ENCODE measurements around the gene TM7SF2.
"Not testable (repeated sequence)": the region's sequence is repeated elsewhere in the genome, so short reads cannot be mapped to it uniquely, and the experiment has no call there.

The TM7SF2 gene

DNA sequence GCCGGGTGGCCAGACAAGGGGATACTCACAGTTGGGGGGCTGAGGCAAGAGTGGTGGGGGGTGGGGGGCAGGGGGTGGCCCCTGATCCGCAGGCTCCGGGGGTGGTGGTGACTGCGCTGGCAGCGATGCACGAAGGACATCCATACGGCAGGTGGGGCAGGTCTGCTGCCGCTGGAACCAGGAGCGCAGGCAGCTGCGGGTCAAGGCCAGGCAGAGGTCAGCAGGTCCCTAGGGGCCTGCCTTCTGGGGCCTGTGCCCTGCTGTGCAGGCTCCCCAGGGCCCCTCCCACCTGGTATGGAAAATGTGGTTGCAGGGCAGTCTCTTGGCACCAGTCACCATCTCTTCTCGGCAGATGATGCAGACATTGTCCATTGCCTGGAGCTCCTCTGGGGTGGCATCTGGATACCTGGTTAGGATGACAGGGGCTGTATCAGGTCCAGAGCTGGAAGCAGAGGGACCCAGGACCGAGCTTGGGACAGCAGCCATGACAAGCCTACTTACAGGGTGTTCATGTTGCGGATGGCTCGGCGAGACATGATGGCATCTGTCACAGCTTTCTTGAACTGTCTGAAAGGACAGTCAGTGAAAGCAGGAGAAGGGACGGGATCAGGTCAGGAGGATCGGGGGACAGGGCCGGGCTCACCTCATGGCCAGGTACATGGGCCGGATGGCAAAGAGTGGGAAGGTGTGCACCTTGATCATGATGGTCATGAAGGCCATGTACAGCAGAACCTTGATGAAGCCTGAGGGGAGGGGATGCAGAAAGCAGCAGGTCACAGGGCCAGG is 19.2 kb downstream of the TM7SF2 start:
- DNase-seq (ENCODE audit: low spot score) = no peak

- DNase-seq (ENCODE audit: low spot score) = no peak
Measured at GRCh38 chr11:65131417-65131776, 19.7 kb downstream of the TM7SF2 start.

DNA sequence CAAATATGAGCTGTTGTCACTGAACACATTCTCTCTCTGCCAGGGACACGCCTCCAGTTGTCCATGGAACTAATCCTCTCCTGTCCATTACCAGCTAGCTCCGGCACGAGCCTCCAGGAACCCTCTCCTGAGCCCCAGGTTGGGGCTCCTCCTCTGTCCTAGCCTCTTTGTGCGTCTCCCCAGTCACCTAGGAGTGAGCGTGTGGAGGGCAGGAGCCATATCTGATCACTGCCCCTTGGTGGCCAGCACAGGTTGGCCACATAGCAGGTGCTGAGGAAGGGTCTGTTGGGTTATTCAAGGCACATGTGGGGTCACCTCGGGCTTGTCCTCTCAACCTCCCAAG is 20.2 kb downstream of the TM7SF2 start:
- no peak for DNase-seq (ENCODE audit: low spot score)

GRCh38 chr11:65132238-65132987 is 20.7 kb downstream of the TM7SF2 start:
- DNase-seq (ENCODE audit: low spot score) = no peak

GRCh38 chr11:65132988-65133700 is 21.5 kb downstream of the TM7SF2 start:
- DNase-seq (ENCODE audit: low spot score) = no peak

DNA sequence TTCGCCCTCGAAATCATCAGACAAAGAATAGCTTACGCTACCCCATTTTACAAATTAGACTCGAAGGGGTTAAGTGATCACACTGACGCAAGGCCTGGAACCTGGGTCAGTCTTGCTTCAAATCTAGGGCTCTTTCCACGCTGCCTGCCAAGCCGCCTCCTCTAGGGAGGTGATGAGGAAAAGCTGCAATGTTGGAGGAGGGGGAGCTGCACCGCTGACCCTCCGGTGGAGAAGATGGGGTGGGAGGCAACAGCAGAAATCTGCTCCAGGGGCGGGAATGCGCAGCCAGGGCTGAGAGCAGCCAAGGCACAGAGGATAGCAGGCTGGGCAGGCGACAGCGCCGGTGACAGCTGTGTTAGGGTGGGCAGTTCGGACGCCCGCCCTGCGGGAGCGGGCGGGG is 22.1 kb downstream of the TM7SF2 start:
- DNase-seq (ENCODE audit: low spot score) = no peak

GRCh38 chr11:65134240-65134951 is 22.7 kb downstream of the TM7SF2 start, which contains the start of gene SYVN1:
Gene SYVN1 (minus strand): TSS chr11:65134519. CDS start chr11:65133601, 918 bp downstream.
- DNase-seq (ENCODE audit: low spot score) = peak; percentile 89

- DNase-seq (ENCODE audit: low spot score) = peak; percentile 99
Measured at GRCh38 chr11:65134952-65135632, 23.4 kb downstream of the TM7SF2 start.

DNA sequence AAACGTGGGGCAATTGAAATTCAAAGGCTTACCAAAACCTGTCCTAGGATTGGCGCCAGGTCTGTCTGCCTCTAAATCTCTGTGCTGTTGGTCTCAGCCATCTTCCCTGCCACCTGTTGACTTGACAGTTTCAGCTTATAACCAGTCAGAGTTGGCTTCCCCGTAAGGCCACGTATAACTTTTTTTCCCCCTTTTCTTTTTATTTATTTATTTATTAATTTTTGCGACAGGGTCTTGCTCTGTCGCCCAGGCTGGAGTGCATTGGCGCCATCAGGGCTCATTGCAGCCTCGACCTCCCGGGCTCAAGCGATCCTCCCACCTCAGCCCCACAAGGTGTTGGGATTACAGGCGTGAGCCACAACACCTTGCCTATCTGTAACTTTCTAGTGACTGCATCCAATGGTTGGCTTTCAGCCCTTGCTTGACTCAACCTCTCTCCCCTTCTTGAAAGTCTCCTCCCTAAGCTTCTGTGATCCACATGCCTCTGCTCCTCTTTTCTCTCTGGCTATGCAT is 24.0 kb downstream of the TM7SF2 start:
- DNase-seq (ENCODE audit: low spot score) = peak; percentile 48

DNA sequence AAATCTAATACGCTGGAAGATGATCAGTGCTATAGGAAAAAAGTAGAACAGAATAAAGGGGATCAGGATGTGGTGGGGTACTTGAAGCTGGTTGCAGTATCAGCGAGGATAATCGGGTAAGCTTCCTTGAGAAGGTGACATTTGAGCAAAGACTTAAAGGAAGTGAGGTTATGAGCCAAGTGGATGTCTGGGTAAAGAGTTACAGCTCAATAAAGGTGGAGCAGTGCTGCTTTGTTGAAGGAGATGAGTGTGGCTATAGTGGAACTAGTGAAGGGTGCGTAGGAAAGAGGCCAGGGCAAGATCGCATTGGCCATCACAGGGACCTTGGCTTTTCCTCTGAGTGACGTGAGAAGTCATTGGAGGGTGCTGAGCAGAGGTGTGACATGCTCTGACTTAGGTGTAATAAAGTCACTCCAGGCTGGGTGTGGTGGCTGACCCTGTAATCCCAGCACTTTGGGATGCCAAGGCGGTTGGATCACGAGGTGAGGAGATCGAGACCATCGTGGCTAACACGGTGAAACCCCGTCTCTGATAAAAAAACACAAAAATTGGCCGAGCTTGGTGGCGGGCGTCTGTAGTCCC is 24.9 kb downstream of the TM7SF2 start:
- no peak for DNase-seq (ENCODE audit: low spot score)

- no peak for DNase-seq (ENCODE audit: low spot score)
Measured at GRCh38 chr11:65141896-65142494, 30.3 kb downstream of the TM7SF2 start.

DNA sequence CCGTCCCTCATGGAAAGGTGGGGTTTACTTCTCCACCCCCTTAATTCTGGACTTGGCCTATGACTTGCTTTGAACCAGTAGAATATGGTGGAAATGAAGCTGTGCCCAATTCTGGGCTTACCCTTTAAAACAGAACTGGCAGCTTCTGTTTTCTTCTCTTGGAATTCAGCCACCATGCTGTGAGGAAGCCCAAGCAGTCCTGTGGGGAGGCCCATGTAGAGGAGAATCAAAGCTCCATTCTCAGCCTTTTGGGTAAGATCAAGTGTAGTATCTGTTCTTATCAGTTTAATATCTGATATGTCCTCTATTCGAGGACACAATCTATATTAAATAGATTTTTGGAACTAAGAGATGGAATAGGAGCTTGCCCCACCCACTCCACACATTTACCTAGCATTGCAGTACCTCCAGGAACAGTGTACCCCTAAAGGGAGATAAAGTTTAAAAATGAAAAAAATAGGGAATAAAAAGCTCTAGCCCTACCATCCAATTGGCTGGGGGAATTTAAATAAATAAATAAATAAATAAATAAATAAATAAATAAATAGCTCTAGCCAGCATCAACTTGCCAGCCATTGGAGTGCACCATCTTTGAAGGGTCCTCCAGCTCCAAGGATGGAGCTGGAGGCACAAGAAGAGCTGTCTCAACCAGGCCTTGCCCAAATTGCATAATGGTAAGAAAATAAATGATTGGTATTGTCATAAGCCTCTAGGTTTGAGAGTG is 35.8 kb downstream of the TM7SF2 start:
- DNase-seq (ENCODE audit: low spot score) = no peak

GRCh38 chr11:65148657-65149056 is 37.0 kb downstream of the TM7SF2 start:
- no peak for DNase-seq (ENCODE audit: low spot score)

GRCh38 chr11:65150131-65150508 is 38.4 kb downstream of the TM7SF2 start:
- DNase-seq (ENCODE audit: low spot score) = not testable (repeated sequence)

DNA sequence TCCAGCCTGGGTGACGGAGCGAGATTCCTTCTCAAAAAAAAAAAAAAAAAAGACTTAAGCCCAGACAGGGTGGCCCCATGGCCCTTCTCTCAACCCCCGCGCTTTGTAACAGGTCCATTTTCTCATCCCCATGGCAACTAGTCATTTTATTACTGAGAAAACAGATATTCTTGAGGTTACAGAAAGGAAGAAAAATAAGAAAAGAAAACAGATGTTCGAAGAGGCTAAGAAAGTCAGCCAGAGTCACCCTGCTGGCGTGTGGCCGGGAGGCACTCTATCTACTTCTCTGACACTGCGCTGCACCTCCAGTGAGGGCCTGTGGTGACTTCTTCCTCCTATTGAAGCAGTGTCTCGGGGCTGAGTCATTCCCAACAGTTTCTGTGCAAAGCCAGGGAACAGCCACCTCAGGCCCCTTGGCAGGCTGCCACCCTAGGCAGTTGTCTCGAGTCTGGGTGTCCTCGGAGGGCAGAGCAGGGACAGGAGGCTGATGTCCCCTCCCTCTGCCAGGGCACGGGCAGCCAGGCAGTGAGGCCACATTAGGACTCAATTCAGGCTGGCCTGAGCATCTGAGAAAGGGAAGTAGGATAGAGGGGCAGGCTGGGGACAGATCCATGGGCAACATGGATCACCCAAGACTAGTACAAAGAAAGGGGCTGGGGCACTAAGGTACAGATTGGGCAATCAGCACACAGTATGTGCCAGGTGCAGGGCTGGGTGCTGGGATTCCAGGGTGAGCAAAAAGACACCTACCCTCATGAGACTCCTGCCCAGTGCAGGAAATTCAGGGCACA is 39.0 kb downstream of the TM7SF2 start:
- DNase-seq (ENCODE audit: low spot score) = peak; percentile 22

GRCh38 chr11:65151331-65151899 is 39.7 kb downstream of the TM7SF2 start:
- no peak for DNase-seq (ENCODE audit: low spot score)

GRCh38 chr11:65152122-65152521 is 40.5 kb downstream of the TM7SF2 start:
- no peak for DNase-seq (ENCODE audit: low spot score)

- DNase-seq (ENCODE audit: low spot score) = no peak
Measured at GRCh38 chr11:65156256-65156655, 44.6 kb downstream of the TM7SF2 start.

DNA sequence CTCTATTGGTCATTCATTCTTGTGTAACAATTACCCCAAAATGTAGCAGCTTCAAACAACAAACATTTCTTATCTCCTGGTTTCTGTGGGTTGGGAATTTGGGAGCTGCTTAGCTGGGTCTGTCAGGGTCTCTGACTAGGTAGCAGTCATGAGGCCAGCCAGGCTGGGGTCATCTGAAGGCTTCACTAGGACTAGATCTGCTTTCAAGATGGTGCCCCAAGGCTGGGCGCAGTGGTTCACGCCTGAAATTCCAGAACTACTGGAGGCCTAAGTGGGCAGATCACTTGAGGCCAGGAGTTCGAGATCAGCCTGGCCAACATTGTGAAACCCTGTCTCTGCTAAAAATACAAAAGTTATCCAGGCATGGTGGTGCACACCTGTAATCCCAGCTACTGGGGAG is 45.3 kb downstream of the TM7SF2 start:
- no peak for DNase-seq (ENCODE audit: low spot score)

All from cerebellar cortex (tissue), 1 donor.